ENCODE measurements around the gene IL12RB1. TPM values are rescaled to one million over a fixed set of nuclear protein-coding genes. Genes with fewer than 3 reads are reported as not detected.

Gene IL12RB1
- total and polyA plus RNA-seq, 3 experiments from 2014 or later: 18.9 to 43.2 (median 19.6) TPM

GRCh38 chr19:18021121-18021755 is 65.5 kb downstream of the IL12RB1 start:
- peaks cover 55% of the 10 kb centered on the region for H3K4me1 ChIP-seq (ENCODE audit: insufficient read depth, low read length)
- peak overlapping the region; percentile 85 to 94 (median 88) for H3K27ac Mint-ChIP-seq
- no peaks in the 10 kb centered on the region for H3K27me3 ChIP-seq (ENCODE audit: insufficient read depth, low read length, poor library complexity, severe bottlenecking)
- no peaks in the 10 kb centered on the region for H3K9me3 ChIP-seq (ENCODE audit: low read length)
- H3K4me3 ChIP-seq (ENCODE audit: low read length): peak overlapping the region; percentile 37
- peak overlapping the region; percentile 49 for H3K27ac ChIP-seq (ENCODE audit: low read depth, low read length)
- no peaks in the 10 kb centered on the region for H3K36me3 ChIP-seq (ENCODE audit: insufficient read depth, low read length)
- H3K9me3 Mint-ChIP-seq: no peaks in the 10 kb centered on the region
- no peaks in the 10 kb centered on the region for H3K27me3 Mint-ChIP-seq
- peaks cover 0 to 2% (median 0%) of the 10 kb centered on the region in 3 donors for H3K36me3 Mint-ChIP-seq
- peak overlapping the region; percentile 31 to 82 (median 65) for H3K4me3 Mint-ChIP-seq
- DNase-seq: peak; percentile 44 to 90 (median 66)
- CTCF ChIA-PET: no interaction called here
- POLR2A ChIA-PET: interaction anchor here (0.5 to 1.0 kb wide), 5 partner anchors 8 to 323 kb away, joined by 3 to 7 read pairs (median 4); no protein-coding TSS in a partner anchor
- peaks cover 38 to 68% (median 49%) of the 10 kb centered on the region in 3 donors for H3K4me1 Mint-ChIP-seq

GRCh38 chr19:18020212-18021085 is 66.3 kb downstream of the IL12RB1 start:
- DNase-seq: no peak
- Mint-ChIP-seq H3K27ac (peak overlapping the region; percentile 59 to 98 (median 86)), H3K36me3 (peaks cover 2 to 5% (median 3%) of the 10 kb centered on the region in 3 donors), H3K4me3 (peak overlapping the region in 1 of 7 donors; percentile 29), H3K9me3 (no peaks in the 10 kb centered on the region), H3K27me3 (no peaks in the 10 kb centered on the region), H3K4me1 (peaks cover 39 to 70% (median 53%) of the 10 kb centered on the region in 3 donors)
- ChIA-PET POLR2A (interaction anchor here (0.6 to 1.0 kb wide), 4 partner anchors 8 to 322 kb away, joined by 3 to 7 read pairs (median 4); no protein-coding TSS in a partner anchor), CTCF (no interaction called here)
- Histone ChIP-seq H3K27me3 (ENCODE audit: insufficient read depth, low read length, poor library complexity, severe bottlenecking) (no peaks in the 10 kb centered on the region), H3K9me3 (ENCODE audit: low read length) (no peaks in the 10 kb centered on the region), H3K4me1 (ENCODE audit: insufficient read depth, low read length) (peaks cover 62% of the 10 kb centered on the region), H3K36me3 (ENCODE audit: insufficient read depth, low read length) (peaks cover 2% of the 10 kb centered on the region), H3K27ac (ENCODE audit: low read depth, low read length) (no peak overlapping the region), H3K4me3 (ENCODE audit: low read length) (no peak overlapping the region)

- CTCF ChIA-PET: interaction anchor here (0.9 to 1.6 kb wide), 5 partner anchors 9 to 42 kb away, joined by 3 to 4 read pairs (median 3); no protein-coding TSS in a partner anchor
- Mint-ChIP-seq H3K27ac (peak overlapping the region in 5 of 8 donors; percentile 35 to 94 (median 43)), H3K4me3 (no peak overlapping the region), H3K27me3 (no peaks in the 10 kb centered on the region), H3K9me3 (no peaks in the 10 kb centered on the region), H3K4me1 (peaks cover 45 to 80% (median 63%) of the 10 kb centered on the region in 3 donors), H3K36me3 (peaks cover 10 to 30% (median 16%) of the 10 kb centered on the region in 3 donors)
- H3K27ac ChIP-seq (ENCODE audit: low read depth, low read length): no peak overlapping the region
- peaks cover 19% of the 10 kb centered on the region for H3K36me3 ChIP-seq (ENCODE audit: insufficient read depth, low read length)
- POLR2A ChIA-PET: interaction anchor here (0.5 to 1.6 kb wide), 3 partner anchors 9 to 245 kb away, joined by 3 to 5 read pairs (median 3); partner anchors contain the start of gene ARRDC2
- H3K9me3 ChIP-seq (ENCODE audit: low read length): no peaks in the 10 kb centered on the region
- no peak overlapping the region for H3K4me3 ChIP-seq (ENCODE audit: low read length)
- H3K4me1 ChIP-seq (ENCODE audit: insufficient read depth, low read length): peaks cover 68% of the 10 kb centered on the region
- H3K27me3 ChIP-seq (ENCODE audit: insufficient read depth, low read length, poor library complexity, severe bottlenecking): no peaks in the 10 kb centered on the region
- no peak for DNase-seq
These were observed 69.3 kb downstream of the IL12RB1 start for GRCh38 chr19:18017275-18018083.

GRCh38 chr19:18016209-18016910 is 70.4 kb downstream of the IL12RB1 start:
- Mint-ChIP-seq H3K27ac (peak overlapping the region in 4 of 8 donors; percentile 29 to 76 (median 52)), H3K4me3 (no peak overlapping the region), H3K27me3 (no peaks in the 10 kb centered on the region), H3K36me3 (peaks cover 10 to 39% (median 16%) of the 10 kb centered on the region in 3 donors), H3K4me1 (peaks cover 36 to 70% (median 52%) of the 10 kb centered on the region in 3 donors), H3K9me3 (no peaks in the 10 kb centered on the region)
- DNase-seq: no peak
- Histone ChIP-seq H3K4me1 (ENCODE audit: insufficient read depth, low read length) (peaks cover 56% of the 10 kb centered on the region), H3K36me3 (ENCODE audit: insufficient read depth, low read length) (peaks cover 22% of the 10 kb centered on the region), H3K27me3 (ENCODE audit: insufficient read depth, low read length, poor library complexity, severe bottlenecking) (no peaks in the 10 kb centered on the region), H3K9me3 (ENCODE audit: low read length) (no peaks in the 10 kb centered on the region), H3K4me3 (ENCODE audit: low read length) (no peak overlapping the region), H3K27ac (ENCODE audit: low read depth, low read length) (no peak overlapping the region)
- ChIA-PET POLR2A (interaction anchor here (1.5 to 1.6 kb wide), 2 partner anchors 8 to 43 kb away, joined by 3 to 5 read pairs; partner anchors contain the start of gene ARRDC2), CTCF (interaction anchor here (1.0 to 1.8 kb wide), 5 partner anchors 8 to 40 kb away, joined by 3 to 8 read pairs (median 4); partner anchors contain the start of gene ARRDC2)

GRCh38 chr19:18014197-18014596 is 72.5 kb downstream of the IL12RB1 start:
- no peaks in the 10 kb centered on the region for H3K27me3 ChIP-seq (ENCODE audit: insufficient read depth, low read length, poor library complexity, severe bottlenecking)
- peaks cover 24 to 62% (median 42%) of the 10 kb centered on the region in 3 donors for H3K4me1 Mint-ChIP-seq
- DNase-seq: peak in 3 of 5 donors; percentile 30 to 84 (median 75)
- CTCF ChIA-PET: interaction anchor here (1.8 to 9.8 kb wide), 3 partner anchors 10 to 45 kb away, joined by 8 to 168 read pairs (median 10); no protein-coding TSS in a partner anchor
- H3K4me1 ChIP-seq (ENCODE audit: insufficient read depth, low read length): peaks cover 61% of the 10 kb centered on the region
- peak overlapping the region; percentile 23 to 85 (median 66) for H3K4me3 Mint-ChIP-seq
- H3K36me3 Mint-ChIP-seq: peaks cover 10 to 60% (median 20%) of the 10 kb centered on the region in 3 donors
- H3K27ac ChIP-seq (ENCODE audit: low read depth, low read length): no peak overlapping the region
- POLR2A ChIA-PET: interaction anchor here (1.1 to 2.1 kb wide), 4 partner anchors 15 to 84 kb away, joined by 3 to 6 read pairs (median 4); partner anchors contain the start of gene MAST3
- H3K27me3 Mint-ChIP-seq: no peaks in the 10 kb centered on the region
- H3K4me3 ChIP-seq (ENCODE audit: low read length): peak overlapping the region; percentile 30
- peaks cover 42% of the 10 kb centered on the region for H3K36me3 ChIP-seq (ENCODE audit: insufficient read depth, low read length)
- no peaks in the 10 kb centered on the region for H3K9me3 Mint-ChIP-seq
- peak overlapping the region; percentile 71 to 97 (median 91) for H3K27ac Mint-ChIP-seq
- H3K9me3 ChIP-seq (ENCODE audit: low read length): no peaks in the 10 kb centered on the region

GRCh38 chr19:18013210-18014111 is 73.3 kb downstream of the IL12RB1 start:
- no peak for DNase-seq
- peak overlapping the region; percentile 51 to 85 (median 71) for H3K4me3 Mint-ChIP-seq

More at GRCh38 chr19:18013210-18014111, 73.3 kb downstream of the IL12RB1 start:
- Mint-ChIP-seq H3K27me3 (no peaks in the 10 kb centered on the region), H3K4me1 (peaks cover 29 to 65% (median 48%) of the 10 kb centered on the region in 3 donors), H3K9me3 (no peaks in the 10 kb centered on the region), H3K36me3 (peaks cover 10 to 67% (median 23%) of the 10 kb centered on the region in 3 donors), H3K27ac (peak overlapping the region; percentile 71 to 97 (median 91))
- Histone ChIP-seq H3K27ac (ENCODE audit: low read depth, low read length) (no peak overlapping the region), H3K36me3 (ENCODE audit: insufficient read depth, low read length) (peaks cover 48% of the 10 kb centered on the region), H3K4me1 (ENCODE audit: insufficient read depth, low read length) (peaks cover 69% of the 10 kb centered on the region), H3K27me3 (ENCODE audit: insufficient read depth, low read length, poor library complexity, severe bottlenecking) (no peaks in the 10 kb centered on the region), H3K4me3 (ENCODE audit: low read length) (no peak overlapping the region), H3K9me3 (ENCODE audit: low read length) (no peaks in the 10 kb centered on the region)
- ChIA-PET CTCF (interaction anchor here (1.1 to 9.8 kb wide), 3 partner anchors 11 to 46 kb away, joined by 5 to 168 read pairs (median 10); no protein-coding TSS in a partner anchor), POLR2A (interaction anchor here (1.0 to 2.1 kb wide), 4 partner anchors 18 to 84 kb away, joined by 3 to 6 read pairs (median 4); partner anchors contain the start of gene MAST3)

Measured in CD8-positive, alpha-beta memory T cell (primary cell).